TTC549 (cell line): ENCODE data around the gene LILRA5.
"Not testable (repeated sequence)": the region's sequence is repeated elsewhere in the genome, so short reads cannot be mapped to it uniquely, and the experiment has no call there.

Source experiments
- FAIRE-seq: peaks from 2 replicates; lab custom pipeline; 2012; peaks lifted over from hg19 to GRCh38; lab: Jason Lieb, UNC

The LILRA5 gene

DNA sequence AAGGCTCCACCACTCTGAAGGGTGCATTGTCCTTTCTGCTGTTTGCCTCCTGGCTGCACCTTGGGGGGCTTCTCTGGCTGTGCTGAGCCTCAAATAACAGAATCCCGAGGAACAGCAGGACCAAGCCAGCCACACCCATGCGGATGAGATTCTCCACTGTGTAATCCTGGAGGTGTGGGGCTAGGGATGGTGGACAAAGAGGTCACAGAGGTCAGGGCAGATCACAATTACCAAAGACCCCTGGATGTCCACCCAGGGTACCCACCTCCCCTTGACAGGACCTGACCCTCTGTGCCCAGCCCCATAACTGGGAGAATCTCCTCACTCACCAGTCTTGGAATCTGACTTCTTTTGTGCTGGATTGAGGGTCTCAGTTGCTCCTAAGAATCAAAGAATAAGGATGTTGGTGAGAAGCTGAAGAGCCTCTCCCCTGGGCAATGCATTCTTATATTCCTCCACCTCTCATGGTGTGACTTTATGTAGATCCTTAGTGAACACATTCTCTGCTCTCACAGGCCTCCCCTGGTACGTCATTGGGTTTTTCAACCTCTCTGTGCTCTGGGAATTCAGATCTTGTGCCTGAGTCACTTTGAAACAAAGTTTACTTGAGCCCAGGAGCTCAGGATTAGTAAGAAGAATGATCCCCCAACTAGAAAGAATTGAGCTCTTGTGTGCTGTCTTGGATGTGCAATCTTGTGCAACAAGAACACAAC, 20.8 kb upstream of the LILRA5 start:
- no peak for FAIRE-seq

- FAIRE-seq = no peak
These were observed 19.2 kb upstream of the LILRA5 start for GRCh38 chr19:54332149-54332548.

DNA sequence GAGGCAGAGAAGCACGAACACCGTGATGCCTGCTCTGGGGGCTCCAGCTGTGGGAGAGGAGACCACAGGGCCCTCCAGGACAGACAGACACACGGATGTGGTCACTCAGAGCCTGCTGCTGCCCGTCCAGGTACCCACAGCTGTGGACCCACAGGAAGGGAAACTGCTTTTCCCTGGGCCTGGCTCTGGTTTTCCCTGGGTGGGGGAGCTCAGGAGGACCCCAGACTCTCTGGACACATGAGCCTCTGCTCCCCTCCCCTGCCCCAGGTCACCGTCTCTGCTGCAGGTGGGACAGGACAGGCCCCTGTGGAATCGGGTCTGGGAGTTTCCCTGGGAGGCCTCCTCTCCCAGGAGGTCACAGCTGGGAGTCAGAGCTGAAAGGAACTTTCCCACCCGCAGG, 18.7 kb upstream of the LILRA5 start:
- FAIRE-seq = no peak

DNA sequence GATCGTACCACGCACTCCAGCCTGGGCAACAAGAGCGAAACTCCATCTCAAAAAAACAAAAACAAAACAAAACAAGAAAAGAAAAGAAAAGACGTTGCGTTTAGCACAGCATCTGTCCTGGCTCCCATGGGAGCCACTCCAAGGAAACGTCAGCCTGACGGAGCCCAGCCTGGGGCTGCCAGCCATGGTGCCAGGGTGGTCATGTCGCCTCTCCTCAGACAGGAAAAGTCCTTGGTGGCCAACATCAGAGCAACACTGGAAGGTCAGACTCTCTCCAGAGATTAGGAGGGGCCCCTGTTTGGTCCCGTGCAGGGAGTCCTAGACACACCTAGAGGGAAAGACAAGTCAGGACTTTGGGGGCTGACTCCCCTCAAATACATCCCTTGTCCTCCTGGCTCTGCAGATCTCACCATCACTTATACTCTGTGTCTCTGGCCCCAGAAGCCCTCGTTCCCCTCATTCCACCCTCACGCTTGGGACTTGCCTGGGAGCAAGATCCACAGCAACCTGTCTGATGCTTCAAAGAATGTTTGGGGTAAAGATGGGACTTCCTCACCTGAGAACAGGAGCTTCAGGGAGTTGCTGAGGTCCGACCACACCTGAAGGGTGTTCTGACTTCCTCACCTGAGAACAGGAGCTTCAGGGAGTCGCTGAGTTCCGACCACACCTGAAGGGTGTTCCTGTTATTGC, 16.7 kb upstream of the LILRA5 start:
- no peak for FAIRE-seq

GRCh38 chr19:54328781-54329180, 15.8 kb upstream of the LILRA5 start:
- FAIRE-seq = not testable (repeated sequence)

DNA sequence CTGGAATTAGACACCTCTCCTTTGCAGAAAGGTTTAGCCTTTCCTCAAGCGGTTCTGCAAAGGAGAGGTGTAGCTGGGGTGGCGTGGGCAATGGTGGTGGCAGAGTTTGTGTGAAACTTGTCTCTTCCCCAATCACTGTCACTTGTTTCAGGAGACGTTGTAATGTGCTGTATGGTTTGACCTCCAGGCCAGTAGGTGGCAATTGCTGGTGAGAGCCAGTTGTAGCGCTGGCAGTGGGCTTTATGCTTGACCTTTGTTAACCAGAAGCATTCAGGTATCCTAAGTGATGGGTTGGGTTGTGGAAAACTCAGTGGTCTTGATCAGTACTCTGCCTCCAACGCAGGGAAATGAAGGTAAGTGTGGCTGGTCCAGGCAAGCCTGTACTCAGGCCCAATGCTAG, 12.7 kb upstream of the LILRA5 start:
- no peak for FAIRE-seq

GRCh38 chr19:54325194-54325621, 12.2 kb upstream of the LILRA5 start:
- FAIRE-seq = peak; percentile 32

- no peak for FAIRE-seq
These were observed 11.1 kb upstream of the LILRA5 start for GRCh38 chr19:54324071-54324470.

- peak; percentile 13 for FAIRE-seq
These were observed 10.0 kb upstream of the LILRA5 start for GRCh38 chr19:54322934-54323333.

DNA sequence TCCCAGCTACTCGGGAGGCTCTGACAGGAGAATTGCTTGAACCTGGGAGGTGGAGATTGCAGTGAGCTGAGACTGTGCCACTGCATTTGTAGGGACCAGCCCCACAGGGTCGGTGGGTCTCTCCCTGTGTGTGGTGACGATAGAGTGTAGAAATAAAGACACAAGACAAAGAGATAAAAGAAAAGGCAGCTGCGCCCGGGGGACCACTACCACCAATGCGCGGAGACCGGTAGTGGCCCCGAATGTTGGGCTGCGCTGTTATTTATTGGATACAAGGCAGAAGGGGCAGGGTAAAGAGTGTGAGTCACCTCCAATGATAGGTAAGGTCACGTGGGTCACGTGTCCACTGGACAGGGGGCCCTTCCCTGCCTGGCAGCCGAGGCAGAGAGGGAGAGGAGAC, 9.3 kb upstream of the LILRA5 start:
- FAIRE-seq = not testable (repeated sequence)

GRCh38 chr19:54319892-54320670, 7.1 kb upstream of the LILRA5 start:
- FAIRE-seq = no peak

DNA sequence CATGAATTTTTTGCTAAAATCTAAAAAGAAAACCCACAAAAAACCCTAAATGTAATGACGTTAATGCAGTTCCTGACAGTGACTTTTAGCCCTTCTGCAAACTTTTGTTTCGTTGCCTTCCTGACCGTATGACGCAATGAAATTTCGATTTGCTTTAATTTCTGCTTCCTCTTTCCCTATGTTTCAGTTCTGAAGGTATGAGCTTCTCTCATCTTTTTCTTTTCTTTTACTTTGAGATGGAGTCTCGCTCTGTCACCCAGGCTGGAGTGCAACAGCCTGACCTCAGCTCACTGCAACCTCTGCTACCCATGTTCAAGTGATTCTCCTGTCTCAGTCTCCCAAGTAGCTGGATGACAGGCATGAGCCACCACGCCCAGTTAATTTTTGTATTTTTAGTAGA, 6.1 kb upstream of the LILRA5 start:
- no peak for FAIRE-seq

GRCh38 chr19:54317965-54318240, 4.9 kb upstream of the LILRA5 start:
- no peak for FAIRE-seq

DNA sequence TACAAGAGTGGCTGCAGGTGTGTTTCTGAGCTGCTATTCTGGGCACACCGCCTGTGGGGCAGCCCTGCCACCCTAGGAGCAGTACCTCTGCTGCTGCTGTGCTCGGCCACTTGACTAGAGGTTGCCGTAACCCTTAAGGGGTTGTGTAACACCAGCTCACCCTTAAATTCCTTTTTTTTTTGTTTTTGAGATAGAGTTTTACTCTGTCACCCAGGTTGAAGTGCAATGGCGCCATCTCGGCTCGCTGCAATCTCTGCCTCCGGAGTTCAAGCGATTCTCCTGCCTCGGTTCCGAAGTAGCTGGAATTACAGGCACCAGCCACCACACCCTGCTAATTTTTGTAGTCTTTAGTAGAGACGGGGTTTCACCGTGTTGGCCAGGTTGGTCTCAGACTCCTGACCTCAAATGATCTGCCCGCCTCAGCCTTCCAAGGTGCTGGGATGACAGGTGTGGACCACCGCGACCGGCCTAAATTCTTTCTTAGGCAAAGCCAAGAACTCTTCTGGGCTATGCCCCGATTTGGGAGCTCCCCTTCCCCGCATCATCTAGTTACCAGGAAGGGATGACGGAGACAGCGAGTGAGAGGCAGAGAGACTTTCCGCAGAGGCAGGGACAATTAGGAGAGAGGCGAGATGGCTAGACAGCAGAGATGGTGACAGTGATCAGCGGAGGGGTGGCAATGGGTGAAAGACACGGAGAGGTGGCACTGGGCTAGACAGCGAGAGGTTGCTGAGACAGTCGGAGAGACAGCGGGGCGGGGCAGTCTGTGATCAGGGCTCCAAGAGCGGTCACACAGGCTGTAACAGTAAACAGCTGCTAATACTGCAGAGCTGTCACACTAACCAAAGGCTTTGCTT, 4.4 kb upstream of the LILRA5 start:
- FAIRE-seq = no peak

- FAIRE-seq = no peak
These were observed 3.8 kb upstream of the LILRA5 start for GRCh38 chr19:54316746-54317107.

DNA sequence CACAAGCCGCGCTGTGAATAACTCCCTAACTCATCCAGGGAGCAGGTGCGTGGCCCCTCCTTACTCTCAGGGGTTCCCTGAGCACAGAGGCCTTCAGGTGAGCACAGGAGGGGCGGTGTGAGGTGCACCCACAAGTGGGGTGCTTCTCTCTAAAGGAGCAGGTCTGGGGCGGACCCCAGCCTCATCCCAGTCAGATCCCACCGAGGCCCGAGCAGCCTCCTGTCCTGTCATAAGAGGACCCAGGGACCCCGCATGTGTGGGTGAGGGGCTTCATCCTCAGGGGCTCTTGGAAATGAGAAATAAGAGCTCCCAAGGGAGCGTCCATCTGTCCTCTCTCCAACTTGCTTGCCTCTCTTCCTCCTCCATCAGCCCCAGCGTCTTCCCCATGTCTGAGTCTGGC, 3.0 kb upstream of the LILRA5 start:
- FAIRE-seq = no peak

DNA sequence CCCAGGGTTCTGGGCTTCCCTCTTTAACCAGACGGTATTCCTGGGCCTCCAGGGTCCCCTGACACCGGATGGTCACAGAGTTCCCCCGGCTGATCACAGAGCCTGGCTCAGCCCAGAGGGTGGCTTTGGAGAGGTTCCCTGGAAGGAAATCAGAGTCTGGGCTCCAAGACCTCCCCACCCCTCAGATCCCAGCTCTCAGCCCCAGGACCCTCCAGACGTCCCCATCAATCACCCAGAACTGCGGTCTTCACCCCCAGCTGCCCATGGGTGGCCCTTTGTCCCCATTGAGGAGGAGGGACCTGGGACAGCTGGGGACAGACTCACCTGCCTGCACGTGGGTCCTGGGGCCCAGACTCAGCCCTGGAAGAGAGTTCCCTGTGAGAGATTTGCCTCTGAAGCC, 955 bp downstream of the LILRA5 start:
- FAIRE-seq = no peak

- no peak for FAIRE-seq
These were observed 1.5 kb downstream of the LILRA5 start for GRCh38 chr19:54311486-54311885.

- FAIRE-seq = no peak
These were observed 2.4 kb downstream of the LILRA5 start for GRCh38 chr19:54310543-54310942.

DNA sequence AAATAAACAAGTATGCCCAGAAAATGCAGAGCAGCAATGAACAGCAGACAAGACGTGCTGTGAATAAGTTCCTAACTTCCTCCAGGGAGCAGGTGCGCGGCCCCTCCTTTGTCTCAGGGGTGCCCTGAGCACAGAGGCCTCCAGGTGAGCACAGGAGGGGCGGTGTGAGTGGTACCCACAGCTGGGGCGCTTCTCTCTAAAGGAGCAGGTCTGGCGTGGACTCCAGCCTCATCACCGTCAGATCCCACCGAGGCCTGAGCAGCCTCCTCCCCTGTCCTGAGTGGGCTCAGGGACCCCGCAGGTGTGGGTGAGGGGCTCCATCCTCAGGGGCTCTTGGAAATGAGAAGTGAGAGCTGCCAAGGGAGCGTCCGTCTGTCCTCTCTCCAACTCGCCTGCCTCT, 3.2 kb downstream of the LILRA5 start:
- no peak for FAIRE-seq

DNA sequence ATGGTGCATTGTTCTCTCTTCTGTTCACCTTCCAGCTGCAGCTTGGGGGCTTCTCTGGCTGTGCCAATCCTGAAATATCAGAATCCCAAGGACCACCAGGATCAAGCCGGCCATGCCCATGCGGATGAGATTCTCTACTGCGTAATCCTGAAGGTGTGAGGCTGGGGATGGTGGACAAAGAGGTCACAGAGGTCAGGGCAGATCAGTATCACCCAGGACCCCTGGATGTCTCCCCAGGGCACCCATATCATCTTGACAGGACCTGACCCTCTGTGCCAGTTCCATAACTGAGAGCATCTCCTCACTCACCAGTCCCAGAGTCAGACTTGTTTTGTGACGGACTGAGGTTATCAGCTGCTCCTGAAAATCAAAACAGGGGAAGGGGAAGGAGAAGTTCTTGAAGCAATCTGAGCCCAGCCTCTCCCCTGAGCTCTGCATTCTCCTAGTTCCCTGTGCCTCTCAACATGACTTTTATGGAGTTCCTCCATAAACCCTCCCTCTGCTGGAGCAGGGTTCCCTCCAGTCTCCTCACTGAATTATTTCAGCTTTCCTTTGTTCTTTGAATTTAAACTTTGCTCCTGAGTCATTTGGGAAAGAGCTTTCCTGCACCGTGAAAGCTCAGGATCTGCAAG, 5.5 kb downstream of the LILRA5 start:
- FAIRE-seq = no peak

DNA sequence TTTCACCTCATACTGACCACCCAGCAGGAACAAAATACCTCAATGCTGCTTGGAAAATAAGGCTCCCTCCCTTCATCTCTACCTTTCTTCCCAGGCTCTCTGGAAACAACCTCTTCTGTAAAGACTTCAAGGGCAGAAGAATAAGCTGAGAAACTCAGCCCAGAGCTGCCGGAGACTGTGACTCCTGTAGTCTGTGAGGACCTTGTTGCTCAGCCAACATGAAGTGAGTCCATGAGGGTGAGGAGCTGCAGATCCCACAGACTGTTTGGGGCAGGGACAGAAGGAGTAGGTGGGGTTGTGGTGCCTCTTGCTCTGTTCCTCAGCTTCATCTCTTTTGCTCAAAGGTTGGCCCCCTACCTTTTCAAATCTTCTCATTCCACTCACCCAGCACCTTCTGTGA, 7.8 kb downstream of the LILRA5 start:
- no peak for FAIRE-seq
